MM.1S (cell line): ENCODE data around the gene MYRIP.
"Not testable (repeated sequence)": the region's sequence is repeated elsewhere in the genome, so short reads cannot be mapped to it uniquely, and the experiment has no call there.

Experiments
- DNase-seq: peaks from one replicate; pipeline ENCODE4 v3.0.0-alpha.2; 2015
- H2AFZ ChIP-seq: fragments of 300-600 bp; sonication (generic); 2 replicates; pipeline ENCODE4 v1.6.0; 2016; ENCODE audit warnings: antibody characterized with exemption, low read length
- H3F3A ChIP-seq: fragments of 300-600 bp; sonication (generic); 2 replicates; pipeline ENCODE4 v1.6.1; 2016; ENCODE audit warnings: mild to moderate bottlenecking, antibody characterized with exemption, low read length, moderate library complexity, mixed read lengths; ENCODE audit not compliant: insufficient read depth
- H3K27ac ChIP-seq: fragments of 300-600 bp; sonication (generic); 2 replicates; pipeline ENCODE4 v1.5.1; 2016; ENCODE audit warnings: mild to moderate bottlenecking, low read length
- H3K27me3 ChIP-seq: fragments of 300-600 bp; sonication (generic); replicated peaks from 2 replicates; pipeline ENCODE4 v1.6.0; 2016; ENCODE audit warnings: low read length; ENCODE audit not compliant: insufficient read depth
- H3K36me3 ChIP-seq: fragments of 300-600 bp; sonication (generic); replicated peaks from 2 replicates; pipeline ENCODE4 v1.6.1; 2016; ENCODE audit warnings: mild to moderate bottlenecking, low read length, mixed read lengths; ENCODE audit not compliant: insufficient read depth
- H3K4me1 ChIP-seq: fragments of 300-600 bp; sonication (generic); 2 replicates; pipeline ENCODE4 v1.6.1; 2016; ENCODE audit warnings: low read length, mixed read lengths
- H3K4me2 ChIP-seq: fragments of 300-600 bp; sonication (generic); 2 replicates; pipeline ENCODE4 v1.6.0; 2016; ENCODE audit warnings: low read depth, low read length
- H3K4me3 ChIP-seq: fragments of 300-600 bp; sonication (generic); 2 replicates; pipeline ENCODE4 v1.5.1; 2016; ENCODE audit warnings: low read length, mixed read lengths
- H3K79me2 ChIP-seq: fragments of 300-600 bp; sonication (generic); 2 replicates; pipeline ENCODE4 v1.6.1; 2016; ENCODE audit warnings: mixed run types, low read length, mixed read lengths
- H3K9ac ChIP-seq: fragments of 300-600 bp; sonication (generic); 2 replicates; pipeline ENCODE4 v1.6.1; 2016; ENCODE audit warnings: low read length, mixed read lengths
- H3K9me2 ChIP-seq: fragments of 300-600 bp; sonication (generic); replicated peaks from 2 replicates; pipeline ENCODE4 v1.6.1; 2016; ENCODE audit warnings: mild to moderate bottlenecking, low read length, mixed read lengths; ENCODE audit not compliant: insufficient read depth
- H3K9me3 ChIP-seq: fragments of 300-600 bp; sonication (generic); replicated peaks from 2 replicates; pipeline ENCODE4 v1.6.1; 2016; ENCODE audit warnings: mild to moderate bottlenecking, low read length, mixed read lengths; ENCODE audit not compliant: insufficient read depth
- H4K20me1 ChIP-seq: fragments of 300-600 bp; sonication (generic); 2 replicates; pipeline ENCODE4 v1.6.1; 2016; ENCODE audit warnings: mild to moderate bottlenecking, low read length, moderate library complexity, mixed read lengths; ENCODE audit not compliant: insufficient read depth
- EZH2 ChIP-seq: fragments of 300-600 bp; sonication (generic); optimal IDR thresholded peaks from 2 replicates; pipeline ENCODE3; 2017; ENCODE audit warnings: low read depth, mild to moderate bottlenecking, antibody characterized with exemption, low read length, mixed read lengths
- EZH2phosphoT487 ChIP-seq: fragments of 300-600 bp; sonication (generic); IDR thresholded peaks from 2 replicates; pipeline ENCODE4 v1.6.1; 2018; ENCODE audit warnings: antibody characterized with exemption, low read length
- TF ChIP-seq, protein P1 (sequence below): fragments of 300-600 bp; sonication (generic); IDR thresholded peaks from 2 replicates; pipeline ENCODE4 v1.5.1; 2016; ENCODE audit warnings: antibody characterized with exemption, low read length, mixed read lengths

The MYRIP gene

DNA sequence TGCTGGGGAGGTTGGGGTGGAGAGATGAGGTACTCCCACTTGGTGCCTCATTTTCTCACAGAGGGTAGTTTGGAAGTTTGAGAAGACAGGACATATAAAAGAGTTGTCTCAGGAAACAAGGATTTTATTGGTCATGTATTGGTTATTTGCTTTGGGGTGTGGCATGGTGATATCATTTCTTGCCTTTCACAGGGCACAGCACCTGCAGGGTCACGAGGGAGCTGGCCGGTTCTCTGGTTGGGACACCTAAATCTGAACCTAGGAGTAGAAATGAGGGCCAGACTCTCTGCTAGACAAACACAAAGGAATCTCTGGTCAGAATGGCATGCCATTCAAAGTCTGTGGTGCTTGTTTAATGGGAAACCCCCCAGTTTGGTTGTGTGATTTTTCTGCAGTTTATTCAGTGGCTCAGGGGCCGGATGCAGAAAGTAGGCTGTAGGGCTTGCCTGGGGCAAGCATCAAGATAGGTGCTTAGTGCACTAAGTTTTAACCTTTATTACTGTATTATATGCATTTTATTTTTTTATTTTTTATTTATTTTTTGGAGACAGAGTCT, 262.4 kb downstream of the MYRIP start:
- Histone ChIP-seq H3F3A (no peaks in the 10 kb centered on the region), H3K27me3 (no peaks in the 10 kb centered on the region), H3K4me2 (no peak overlapping the region), H3K9me3 (no peaks in the 10 kb centered on the region), H3K9ac (no peak overlapping the region), H3K27ac (no peak overlapping the region), H3K4me1 (no peaks in the 10 kb centered on the region), H4K20me1 (no peaks in the 10 kb centered on the region), H3K36me3 (no peaks in the 10 kb centered on the region), H3K4me3 (no peak overlapping the region), H3K9me2 (no peaks in the 10 kb centered on the region), H3K79me2 (no peaks in the 10 kb centered on the region), H2AFZ (no peak overlapping the region)
- no peak for TF ChIP-seq EZH2phosphoT487
- TF ChIP-seq, protein P1, sequence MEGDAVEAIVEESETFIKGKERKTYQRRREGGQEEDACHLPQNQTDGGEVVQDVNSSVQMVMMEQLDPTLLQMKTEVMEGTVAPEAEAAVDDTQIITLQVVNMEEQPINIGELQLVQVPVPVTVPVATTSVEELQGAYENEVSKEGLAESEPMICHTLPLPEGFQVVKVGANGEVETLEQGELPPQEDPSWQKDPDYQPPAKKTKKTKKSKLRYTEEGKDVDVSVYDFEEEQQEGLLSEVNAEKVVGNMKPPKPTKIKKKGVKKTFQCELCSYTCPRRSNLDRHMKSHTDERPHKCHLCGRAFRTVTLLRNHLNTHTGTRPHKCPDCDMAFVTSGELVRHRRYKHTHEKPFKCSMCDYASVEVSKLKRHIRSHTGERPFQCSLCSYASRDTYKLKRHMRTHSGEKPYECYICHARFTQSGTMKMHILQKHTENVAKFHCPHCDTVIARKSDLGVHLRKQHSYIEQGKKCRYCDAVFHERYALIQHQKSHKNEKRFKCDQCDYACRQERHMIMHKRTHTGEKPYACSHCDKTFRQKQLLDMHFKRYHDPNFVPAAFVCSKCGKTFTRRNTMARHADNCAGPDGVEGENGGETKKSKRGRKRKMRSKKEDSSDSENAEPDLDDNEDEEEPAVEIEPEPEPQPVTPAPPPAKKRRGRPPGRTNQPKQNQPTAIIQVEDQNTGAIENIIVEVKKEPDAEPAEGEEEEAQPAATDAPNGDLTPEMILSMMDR: no peak
- no peak for TF ChIP-seq EZH2
- DNase-seq: no peak

DNA sequence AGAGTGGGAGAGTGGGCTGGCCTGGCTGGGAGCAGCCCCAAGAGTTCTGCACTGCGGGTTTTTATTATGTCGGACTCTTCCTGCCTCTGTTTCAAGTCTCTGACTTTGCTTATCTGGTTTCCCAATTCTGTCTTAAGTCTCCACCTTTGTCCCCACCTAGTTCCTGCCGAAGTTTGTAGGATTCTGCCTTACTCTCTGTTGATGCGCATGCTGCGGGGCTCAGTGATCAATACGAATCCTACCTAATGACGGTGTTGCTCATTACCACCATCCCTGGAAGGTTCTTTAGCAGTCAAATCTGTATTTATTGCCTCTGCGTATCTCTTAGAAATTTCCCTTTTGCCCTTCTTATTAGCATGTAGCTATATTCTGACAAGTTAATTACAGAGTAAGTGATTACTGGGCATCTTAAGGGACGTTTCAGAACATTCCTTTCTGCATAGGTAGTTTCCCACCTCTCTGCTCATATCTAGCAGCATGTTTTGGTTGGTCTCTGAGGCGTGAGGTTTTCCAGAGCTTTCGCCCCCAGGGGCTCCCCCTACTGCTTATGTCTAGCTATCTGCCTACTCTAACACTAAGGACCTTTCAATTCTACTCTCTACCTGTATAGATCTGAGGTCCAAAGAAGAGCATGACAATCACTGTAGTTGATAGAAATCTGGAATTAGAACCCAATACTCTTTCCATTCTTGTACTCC, 264.1 kb downstream of the MYRIP start:
- H3K9me2 ChIP-seq: no peaks in the 10 kb centered on the region

DNA sequence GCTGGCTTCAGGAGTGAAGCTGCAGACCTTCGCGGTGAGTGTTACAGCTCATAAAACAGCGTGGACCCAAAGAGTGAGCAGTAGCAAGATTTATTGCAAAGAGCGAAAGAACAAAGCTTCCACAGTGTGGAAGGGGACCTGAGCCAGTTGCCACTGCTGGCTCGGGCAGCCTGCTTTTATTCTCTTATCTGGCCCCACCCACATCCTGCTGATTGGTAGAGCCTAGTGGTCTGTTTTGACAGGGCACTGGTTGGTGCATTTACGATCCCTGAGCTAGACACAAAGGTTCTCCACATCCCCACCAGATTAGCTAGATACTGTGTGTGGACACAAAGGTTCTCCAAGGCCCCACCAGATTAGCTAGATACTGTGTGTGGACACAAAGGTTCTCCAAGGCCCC, 267.7 kb downstream of the MYRIP start:
- DNase-seq, H2AFZ ChIP-seq: not testable (repeated sequence)

More for the DNA sequence above, 264.1 kb downstream of the MYRIP start:
- Histone ChIP-seq H3K79me2 (no peaks in the 10 kb centered on the region), H3K27me3 (no peaks in the 10 kb centered on the region), H3K4me1 (no peaks in the 10 kb centered on the region), H3F3A (no peaks in the 10 kb centered on the region), H3K9me3 (no peaks in the 10 kb centered on the region), H3K27ac (no peak overlapping the region), H3K36me3 (no peaks in the 10 kb centered on the region), H3K4me2 (no peak overlapping the region), H4K20me1 (no peaks in the 10 kb centered on the region), H3K4me3 (no peak overlapping the region), H2AFZ (no peak overlapping the region), H3K9ac (no peak overlapping the region)
- no peak for DNase-seq
- no peak for TF ChIP-seq EZH2
- TF ChIP-seq, protein P1: no peak
- no peak for TF ChIP-seq EZH2phosphoT487

DNA sequence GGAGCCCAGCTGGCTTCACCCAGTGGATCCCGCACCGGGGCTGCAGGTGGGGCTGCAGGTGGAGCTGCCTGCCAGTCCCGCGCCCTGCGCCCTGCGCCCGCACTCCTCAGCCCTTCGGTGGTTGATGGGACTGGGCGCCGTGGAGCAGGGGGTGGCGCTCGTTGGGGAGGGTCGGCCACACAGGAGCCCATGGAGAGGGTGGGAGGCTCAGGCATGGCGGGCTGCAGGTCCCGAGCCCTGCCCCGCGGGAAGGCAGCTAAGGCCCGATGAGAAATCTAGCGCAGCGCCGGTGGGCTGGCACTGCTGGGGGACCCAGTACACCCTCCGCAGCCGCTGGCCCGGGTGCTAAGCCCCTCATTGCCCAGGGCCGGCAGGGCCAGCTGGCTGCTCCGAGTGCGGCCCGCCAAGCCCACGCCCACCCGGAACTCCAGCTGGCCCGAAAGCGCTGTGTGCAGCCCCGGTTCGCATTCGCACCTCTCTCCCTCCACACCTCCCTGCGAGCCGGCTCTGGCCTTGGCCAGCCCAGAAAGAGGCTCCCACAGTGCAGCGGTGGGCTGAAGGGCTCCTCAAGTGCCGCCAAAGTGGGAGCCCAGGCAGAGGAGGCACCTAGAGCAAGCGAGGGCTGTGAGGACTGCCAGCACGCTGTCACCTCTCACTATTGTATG, 268.6 kb downstream of the MYRIP start:
- not testable (repeated sequence) for H3K4me2 ChIP-seq, H3K9me3 ChIP-seq, H3K27ac ChIP-seq, H3K79me2 ChIP-seq, H3K27me3 ChIP-seq, H3K9ac ChIP-seq, H2AFZ ChIP-seq, H3K9me2 ChIP-seq, H3K4me3 ChIP-seq, H3K4me1 ChIP-seq, H4K20me1 ChIP-seq, H3F3A ChIP-seq, H3K36me3 ChIP-seq, DNase-seq

More for the DNA sequence above, 267.7 kb downstream of the MYRIP start:
- H3K9me3 ChIP-seq, H3K27ac ChIP-seq, H4K20me1 ChIP-seq, H3K27me3 ChIP-seq, H3F3A ChIP-seq, H3K36me3 ChIP-seq, H3K79me2 ChIP-seq, H3K4me2 ChIP-seq, H3K9me2 ChIP-seq, H3K4me1 ChIP-seq, H3K9ac ChIP-seq, H3K4me3 ChIP-seq: not testable (repeated sequence)
